Measurements from ENCODE around the gene LGSN. TPM values are rescaled to one million over a fixed set of nuclear protein-coding genes. Genes with fewer than 3 reads are reported as not detected.
"Not testable (repeated sequence)": the region's sequence is repeated elsewhere in the genome, so short reads cannot be mapped to it uniquely, and the experiment has no call there.

LGSN gene
- not detected for total RNA-seq

DNA sequence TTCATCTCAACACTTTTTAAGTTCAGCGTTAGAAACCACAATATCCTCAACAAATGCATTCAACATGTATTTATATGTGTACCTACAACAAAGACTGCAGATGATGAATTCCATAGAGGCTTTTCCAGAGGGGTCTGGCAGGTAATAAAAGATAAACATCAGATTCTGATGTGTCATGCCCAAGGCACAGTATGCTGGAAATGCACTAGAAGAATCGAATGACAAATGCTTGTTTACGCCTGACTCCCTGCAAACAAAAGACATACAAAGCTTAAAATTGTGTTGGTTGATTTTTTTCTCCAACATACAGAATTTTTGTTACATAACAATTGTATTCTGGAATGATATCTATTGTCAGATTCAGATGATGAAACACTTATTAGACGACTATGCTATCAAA lies at the start of gene LGSN:
Gene LGSN (minus strand): TSS at position 45 of the 400 bp plus-strand sequence. CDS start 40 bp downstream, at position 5.
- ChIA-PET CTCF (no interaction called here), POLR2A (no interaction called here)
- Mint-ChIP-seq H3K27me3 (ENCODE audit: low read depth) (peaks cover 4% of the 10 kb centered on the region), H3K4me1 (ENCODE audit: low read depth) (no peaks in the 10 kb centered on the region), H3K4me3 (no peak within 1 kb of the TSS), H3K9me3 (ENCODE audit: insufficient read depth) (no peaks in the 10 kb centered on the region), H3K27ac (no peak within 1 kb of the TSS), H3K36me3 (ENCODE audit: low read depth) (no peaks in the 10 kb centered on the region)
- DNase-seq, result no peak
- no peak for ATAC-seq

DNA sequence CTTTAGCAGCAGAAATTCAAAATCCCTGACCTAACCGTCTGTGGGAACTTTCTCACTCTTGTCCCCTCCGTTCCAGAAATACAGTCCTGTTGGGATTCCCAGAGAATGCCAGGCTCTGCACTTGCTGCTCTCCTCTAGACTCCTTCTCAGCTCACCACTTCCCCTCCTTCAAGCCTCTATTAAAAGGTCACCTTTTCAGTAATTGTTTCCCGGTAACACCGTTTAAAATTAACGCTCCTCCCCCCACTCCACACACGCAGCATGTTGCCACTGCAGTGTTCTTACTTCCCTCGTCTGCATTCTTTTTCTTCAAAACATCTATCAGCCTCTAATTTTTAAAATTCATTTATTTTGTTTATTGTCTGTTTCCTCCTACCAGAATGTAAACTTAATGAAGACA lies 48.6 kb upstream of the LGSN start:
- DNase-seq, result no peak
- no peaks in the 10 kb centered on the region for H3K4me1 Mint-ChIP-seq (ENCODE audit: low read depth)
- CTCF ChIA-PET, result no interaction called here
- no peak overlapping the region for H3K27ac Mint-ChIP-seq
- POLR2A ChIA-PET, result no interaction called here
- H3K36me3 Mint-ChIP-seq (ENCODE audit: low read depth), result no peaks in the 10 kb centered on the region
- H3K9me3 Mint-ChIP-seq (ENCODE audit: insufficient read depth), result peaks cover 3% of the 10 kb centered on the region
- H3K27me3 Mint-ChIP-seq (ENCODE audit: low read depth), result peaks cover 13% of the 10 kb centered on the region
- H3K4me3 Mint-ChIP-seq, result no peak overlapping the region
- no peak for ATAC-seq

DNA sequence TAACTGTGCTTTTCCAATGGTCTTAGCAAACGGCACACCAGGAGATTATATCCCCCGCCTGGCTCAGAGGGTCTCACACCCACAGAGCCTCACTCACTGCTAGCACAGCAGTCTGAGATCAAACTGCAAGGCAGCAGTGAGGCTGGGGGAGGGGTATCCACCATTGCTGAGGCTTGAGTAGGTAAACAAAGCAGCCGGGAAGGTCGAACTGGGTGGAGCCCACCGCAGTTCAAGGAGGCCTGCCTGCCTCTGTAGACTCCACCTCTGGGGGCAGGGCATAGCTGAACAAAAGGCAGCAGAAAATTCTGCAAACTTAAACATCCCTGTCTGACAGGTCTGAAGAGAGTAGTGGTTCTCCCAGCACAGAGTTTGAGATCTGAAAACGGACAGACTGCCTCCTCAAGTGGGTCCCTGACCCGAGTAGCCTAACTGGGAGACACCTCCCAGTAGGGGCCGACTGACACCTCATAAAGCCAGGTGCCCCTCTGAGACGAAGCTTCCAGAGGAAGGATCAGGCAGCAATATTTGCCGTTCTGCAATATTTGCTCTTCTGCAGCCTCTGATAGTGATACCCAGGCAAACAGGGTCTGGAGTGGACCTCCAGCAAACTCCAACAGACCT lies 42.8 kb upstream of the LGSN start:
- ATAC-seq; CTCF ChIA-PET; H3K4me3 Mint-ChIP-seq; H3K4me1 Mint-ChIP-seq (ENCODE audit: low read depth); H3K27ac Mint-ChIP-seq; DNase-seq; H3K36me3 Mint-ChIP-seq (ENCODE audit: low read depth); POLR2A ChIA-PET; H3K9me3 Mint-ChIP-seq (ENCODE audit: insufficient read depth): not testable (repeated sequence)
- peaks cover 14% of the 10 kb centered on the region for H3K27me3 Mint-ChIP-seq (ENCODE audit: low read depth)

GRCh38 chr6:63357384-63357783 lies 37.6 kb upstream of the LGSN start:
- H3K36me3 Mint-ChIP-seq (ENCODE audit: low read depth); DNase-seq; ATAC-seq; POLR2A ChIA-PET; H3K4me3 Mint-ChIP-seq; H3K27ac Mint-ChIP-seq; CTCF ChIA-PET; H3K9me3 Mint-ChIP-seq (ENCODE audit: insufficient read depth); H3K27me3 Mint-ChIP-seq (ENCODE audit: low read depth): not testable (repeated sequence)
- peaks cover 14% of the 10 kb centered on the region for H3K4me1 Mint-ChIP-seq (ENCODE audit: low read depth)

DNA sequence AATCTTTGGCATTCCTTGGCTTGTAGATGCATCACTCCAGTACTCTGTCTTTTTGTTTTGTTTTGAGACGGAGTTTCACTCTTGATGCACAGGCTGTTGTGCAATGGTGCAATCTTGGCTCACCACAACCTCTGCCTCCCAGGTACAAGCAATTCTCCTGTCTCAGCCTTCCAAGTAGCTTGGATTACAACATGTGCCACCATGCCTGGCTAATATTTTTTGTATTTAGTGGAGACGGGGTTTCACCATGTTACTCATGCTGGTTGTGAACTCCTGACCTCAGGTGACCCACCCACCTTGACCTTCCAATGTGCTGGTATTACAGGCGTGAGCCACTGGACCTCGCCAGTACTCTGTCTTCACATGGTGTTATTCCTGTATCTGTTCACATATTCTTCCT lies 35.8 kb upstream of the LGSN start:
- CTCF ChIA-PET, result no interaction called here
- no peak overlapping the region for H3K27ac Mint-ChIP-seq
- H3K4me1 Mint-ChIP-seq (ENCODE audit: low read depth), result peaks cover 24% of the 10 kb centered on the region
- H3K27me3 Mint-ChIP-seq (ENCODE audit: low read depth), result peaks cover 9% of the 10 kb centered on the region
- no peak for ATAC-seq
- no peak for DNase-seq
- POLR2A ChIA-PET, result no interaction called here
- peaks cover 4% of the 10 kb centered on the region for H3K9me3 Mint-ChIP-seq (ENCODE audit: insufficient read depth)
- H3K36me3 Mint-ChIP-seq (ENCODE audit: low read depth), result peaks cover 5% of the 10 kb centered on the region
- H3K4me3 Mint-ChIP-seq, result no peak overlapping the region

DNA sequence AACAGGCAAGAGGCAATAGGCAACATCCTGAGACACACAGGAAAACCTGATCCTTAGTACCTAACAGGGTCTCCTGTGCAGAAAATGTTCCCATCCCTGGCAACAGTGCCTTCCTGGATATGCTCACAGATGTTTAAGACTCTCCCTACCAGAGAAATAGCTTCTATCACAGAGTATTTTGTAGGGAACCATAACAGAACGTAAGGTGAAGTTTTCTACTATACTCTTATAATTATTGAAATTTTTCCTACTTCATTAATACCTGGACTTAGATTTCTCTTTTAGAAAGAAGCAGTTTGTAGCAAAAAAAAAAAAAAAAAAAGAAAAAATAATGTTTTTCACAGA lies 33.5 kb upstream of the LGSN start:
- Mint-ChIP-seq H3K36me3 (ENCODE audit: low read depth) (peaks cover 5% of the 10 kb centered on the region), H3K27me3 (ENCODE audit: low read depth) (peaks cover 8% of the 10 kb centered on the region), H3K4me1 (ENCODE audit: low read depth) (peaks cover 24% of the 10 kb centered on the region), H3K4me3 (peak overlapping the region; percentile 50), H3K27ac (peak overlapping the region; percentile 77), H3K9me3 (ENCODE audit: insufficient read depth) (peaks cover 4% of the 10 kb centered on the region)
- POLR2A ChIA-PET, result interaction anchor here (0.7 to 0.9 kb wide), 3 partner anchors 220 to 285 kb away, joined by 3 read pairs; partner anchors contain the start of gene PHF3
- ATAC-seq (peak; percentile 31), DNase-seq (no peak)
- CTCF ChIA-PET, result interaction anchor here (0.7 to 3.2 kb wide), 19 partner anchors 11 to 461 kb away, joined by 3 to 25 read pairs (median 4); partner anchors contain the start of gene PHF3

GRCh38 chr6:63352544-63353285 lies 32.9 kb upstream of the LGSN start:
- H3K27ac Mint-ChIP-seq, result peak overlapping the region; percentile 77
- peak; percentile 58 for DNase-seq

GRCh38 chr6:63352069-63352543 lies 32.3 kb upstream of the LGSN start:
- peaks cover 5% of the 10 kb centered on the region for H3K36me3 Mint-ChIP-seq (ENCODE audit: low read depth)
- DNase-seq (no peak), ATAC-seq (no peak)
- H3K4me3 Mint-ChIP-seq, result peak overlapping the region; percentile 50
- POLR2A ChIA-PET, result interaction anchor here (0.9 kb wide), 1 partner anchor 221 kb away, joined by 3 read pairs; no protein-coding TSS in a partner anchor
- H3K9me3 Mint-ChIP-seq (ENCODE audit: insufficient read depth), result peaks cover 4% of the 10 kb centered on the region
- peaks cover 24% of the 10 kb centered on the region for H3K4me1 Mint-ChIP-seq (ENCODE audit: low read depth)
- H3K27ac Mint-ChIP-seq, result peak overlapping the region; percentile 77
- CTCF ChIA-PET, result interaction anchor here (0.7 to 3.2 kb wide), 25 partner anchors 12 to 452 kb away, joined by 3 to 25 read pairs (median 4); partner anchors contain the start of gene PHF3
- peaks cover 14% of the 10 kb centered on the region for H3K27me3 Mint-ChIP-seq (ENCODE audit: low read depth)

More at GRCh38 chr6:63352544-63353285, 32.9 kb upstream of the LGSN start:
- peaks cover 5% of the 10 kb centered on the region for H3K36me3 Mint-ChIP-seq (ENCODE audit: low read depth)
- ChIA-PET CTCF (interaction anchor here (0.7 to 3.2 kb wide), 30 partner anchors 12 to 462 kb away, joined by 3 to 25 read pairs (median 3); partner anchors contain the start of gene PHF3), POLR2A (interaction anchor here (0.7 to 0.9 kb wide), 3 partner anchors 221 to 286 kb away, joined by 3 read pairs; partner anchors contain the start of gene PHF3)
- H3K9me3 Mint-ChIP-seq (ENCODE audit: insufficient read depth), result peaks cover 4% of the 10 kb centered on the region
- peaks cover 11% of the 10 kb centered on the region for H3K27me3 Mint-ChIP-seq (ENCODE audit: low read depth)
- H3K4me1 Mint-ChIP-seq (ENCODE audit: low read depth), result peaks cover 24% of the 10 kb centered on the region
- ATAC-seq, result peak; percentile 77
- H3K4me3 Mint-ChIP-seq, result peak overlapping the region; percentile 50

GRCh38 chr6:63349401-63349800 lies 29.6 kb upstream of the LGSN start:
- peaks cover 1% of the 10 kb centered on the region for H3K9me3 Mint-ChIP-seq (ENCODE audit: insufficient read depth)
- POLR2A ChIA-PET, result no interaction called here
- CTCF ChIA-PET, result interaction anchor here (0.6 to 1.5 kb wide), 2 partner anchors 128 to 249 kb away, joined by 3 to 6 read pairs; no protein-coding TSS in a partner anchor
- DNase-seq, result no peak
- peaks cover 24% of the 10 kb centered on the region for H3K4me1 Mint-ChIP-seq (ENCODE audit: low read depth)
- no peak for ATAC-seq
- no peak overlapping the region for H3K27ac Mint-ChIP-seq
- H3K27me3 Mint-ChIP-seq (ENCODE audit: low read depth), result peaks cover 21% of the 10 kb centered on the region
- peaks cover under 1% of the 10 kb centered on the region for H3K36me3 Mint-ChIP-seq (ENCODE audit: low read depth)
- H3K4me3 Mint-ChIP-seq, result no peak overlapping the region

DNA sequence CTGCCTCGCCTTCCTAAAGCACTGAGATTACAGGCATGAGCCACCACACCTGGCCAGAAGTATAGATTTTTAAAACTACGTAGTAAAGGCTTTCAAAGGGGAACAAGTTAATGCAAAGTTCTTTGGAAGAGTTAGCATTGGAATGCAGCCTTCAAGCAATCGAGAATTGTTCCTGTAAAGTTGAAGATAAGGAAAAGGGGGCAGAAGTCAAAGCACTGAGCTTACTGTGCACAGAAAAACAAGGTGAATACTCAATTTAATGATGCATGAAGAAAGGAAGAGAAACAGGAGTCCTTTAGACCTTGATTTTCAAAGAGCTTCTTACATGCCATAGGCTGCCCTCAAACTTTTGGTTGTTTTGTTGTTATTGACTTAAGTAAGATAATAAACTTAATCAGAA lies 29.1 kb upstream of the LGSN start:
- no peaks in the 10 kb centered on the region for H3K9me3 Mint-ChIP-seq (ENCODE audit: insufficient read depth)
- ChIA-PET CTCF (interaction anchor here (1.5 kb wide), 1 partner anchor 250 kb away, joined by 6 read pairs; no protein-coding TSS in a partner anchor), POLR2A (no interaction called here)
- peaks cover 23% of the 10 kb centered on the region for H3K27me3 Mint-ChIP-seq (ENCODE audit: low read depth)
- H3K36me3 Mint-ChIP-seq (ENCODE audit: low read depth), result no peaks in the 10 kb centered on the region
- DNase-seq (no peak), ATAC-seq (no peak)
- no peak overlapping the region for H3K27ac Mint-ChIP-seq
- H3K4me1 Mint-ChIP-seq (ENCODE audit: low read depth), result peaks cover 23% of the 10 kb centered on the region
- H3K4me3 Mint-ChIP-seq, result no peak overlapping the region

DNA sequence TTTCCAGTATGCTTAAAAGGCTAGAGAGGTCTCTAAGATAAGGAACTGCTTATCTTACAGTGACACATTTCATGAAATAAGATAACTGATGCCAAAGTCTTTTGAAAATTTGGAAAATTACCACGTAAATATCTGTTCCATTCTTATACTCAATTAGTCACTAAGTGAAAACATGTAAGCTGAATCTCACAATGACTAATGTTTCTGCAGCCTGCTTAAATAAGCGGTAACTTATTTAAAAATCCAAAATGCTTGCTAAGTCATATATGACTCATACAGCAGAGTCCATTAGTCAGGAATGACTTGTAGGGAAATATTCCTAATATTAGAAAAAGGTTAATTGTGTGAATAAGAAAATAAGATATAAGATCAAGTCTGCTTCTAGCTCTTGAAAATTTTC lies 27.8 kb upstream of the LGSN start:
- ChIA-PET POLR2A (no interaction called here), CTCF (interaction anchor here (1.2 kb wide), 1 partner anchor 455 kb away, joined by 3 read pairs; no protein-coding TSS in a partner anchor)
- ATAC-seq (no peak), DNase-seq (no peak)
- H3K4me3 Mint-ChIP-seq, result no peak overlapping the region
- H3K27ac Mint-ChIP-seq, result no peak overlapping the region
- H3K27me3 Mint-ChIP-seq (ENCODE audit: low read depth), result peaks cover 23% of the 10 kb centered on the region
- H3K36me3 Mint-ChIP-seq (ENCODE audit: low read depth), result no peaks in the 10 kb centered on the region
- H3K9me3 Mint-ChIP-seq (ENCODE audit: insufficient read depth), result no peaks in the 10 kb centered on the region
- peaks cover 12% of the 10 kb centered on the region for H3K4me1 Mint-ChIP-seq (ENCODE audit: low read depth)

Data from activated CD8-positive, alpha-beta T cell treated with anti-CD3 and anti-CD28 coated beads, Interleukin-2, amount 10 ng/mL, durations not matched to agents 7 days and 5 days (primary cell).